Stimulated activated CD8-positive, alpha-beta memory T cell treated with anti-CD3 and anti-CD28 coated beads, Interleukin-4, amount 100 ng/mL, for 24 hours (primary cell): ENCODE measurements around the gene PHF11.

ENCODE experiments used
- DNase-seq: peaks from one replicate; pipeline ENCODE4 v3.0.0-alpha.2; 2020; ENCODE audit warnings: low read depth

The PHF11 gene

DNA sequence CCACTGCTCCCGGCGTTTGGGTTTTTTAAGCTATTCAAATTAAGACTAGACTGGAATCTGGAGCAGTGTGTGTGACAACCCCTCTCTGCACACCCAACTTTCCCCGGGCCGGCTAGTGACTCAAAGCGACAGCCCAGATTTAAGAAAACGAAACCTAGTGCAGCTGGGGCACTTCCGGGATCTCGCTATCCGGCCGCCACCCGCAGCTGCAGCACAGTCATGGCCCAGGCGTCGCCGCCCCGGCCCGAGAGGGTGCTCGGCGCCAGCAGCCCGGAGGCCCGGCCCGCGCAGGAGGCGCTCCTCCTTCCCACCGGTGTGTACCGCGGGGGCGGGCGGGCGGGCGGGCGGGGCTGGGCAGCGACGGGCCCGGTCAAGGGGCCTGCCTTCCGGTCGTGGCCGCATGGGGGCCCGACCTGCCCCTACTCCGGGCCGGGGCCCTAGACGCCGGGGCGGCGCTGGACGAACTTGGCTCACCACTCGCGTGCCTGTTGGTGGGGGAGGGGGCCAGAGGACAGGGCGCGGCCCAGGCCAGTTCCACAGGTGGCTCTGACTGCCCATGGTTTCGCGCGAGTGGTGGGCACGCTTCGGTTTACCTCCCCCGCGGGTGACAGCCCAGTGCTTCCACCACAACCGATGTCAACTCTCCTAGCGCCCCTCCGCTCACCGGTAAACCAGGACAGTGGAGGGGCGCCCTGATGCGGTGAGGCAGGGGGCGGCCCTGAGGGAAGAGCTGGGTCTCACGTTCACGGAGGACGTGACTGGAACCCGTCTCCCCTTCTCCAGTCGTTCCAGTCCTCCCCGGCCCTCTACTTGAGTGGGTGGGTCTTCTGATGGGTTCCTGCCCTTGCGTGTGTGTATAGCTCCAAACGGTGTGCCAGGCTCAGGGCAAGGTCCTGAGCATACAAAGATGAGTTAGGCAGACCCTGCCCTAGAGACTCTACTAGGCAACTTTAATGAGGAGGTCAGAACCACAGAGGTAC, at the start of gene PHF11:
Gene PHF11 (plus strand): TSS at position 171 of the 980 bp plus-strand sequence. CDS start 49 bp downstream, at position 220.
- DNase-seq: peak; percentile 78

DNA sequence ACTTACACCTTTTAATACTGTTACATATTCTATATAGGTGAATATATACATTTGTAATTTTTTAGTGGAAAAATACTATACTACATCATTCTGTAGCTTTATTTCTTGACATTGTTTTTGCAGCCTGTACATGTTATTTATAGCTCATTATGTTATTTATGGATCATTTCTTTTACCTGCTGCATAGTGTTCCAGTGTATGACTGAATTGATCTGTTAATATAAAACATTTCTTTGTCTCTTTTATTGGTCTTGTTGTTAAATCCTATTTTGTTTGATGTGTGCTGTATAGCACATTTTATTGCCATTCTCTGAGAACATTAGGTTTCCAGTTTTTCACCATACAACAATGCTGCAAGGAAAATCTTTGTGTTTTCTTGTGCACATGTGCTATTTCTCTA, 49.3 kb upstream of the PHF11 start:
- no peak for DNase-seq

- DNase-seq: no peak
These were observed 47.0 kb upstream of the PHF11 start for GRCh38 chr13:49448753-49449152.

DNA sequence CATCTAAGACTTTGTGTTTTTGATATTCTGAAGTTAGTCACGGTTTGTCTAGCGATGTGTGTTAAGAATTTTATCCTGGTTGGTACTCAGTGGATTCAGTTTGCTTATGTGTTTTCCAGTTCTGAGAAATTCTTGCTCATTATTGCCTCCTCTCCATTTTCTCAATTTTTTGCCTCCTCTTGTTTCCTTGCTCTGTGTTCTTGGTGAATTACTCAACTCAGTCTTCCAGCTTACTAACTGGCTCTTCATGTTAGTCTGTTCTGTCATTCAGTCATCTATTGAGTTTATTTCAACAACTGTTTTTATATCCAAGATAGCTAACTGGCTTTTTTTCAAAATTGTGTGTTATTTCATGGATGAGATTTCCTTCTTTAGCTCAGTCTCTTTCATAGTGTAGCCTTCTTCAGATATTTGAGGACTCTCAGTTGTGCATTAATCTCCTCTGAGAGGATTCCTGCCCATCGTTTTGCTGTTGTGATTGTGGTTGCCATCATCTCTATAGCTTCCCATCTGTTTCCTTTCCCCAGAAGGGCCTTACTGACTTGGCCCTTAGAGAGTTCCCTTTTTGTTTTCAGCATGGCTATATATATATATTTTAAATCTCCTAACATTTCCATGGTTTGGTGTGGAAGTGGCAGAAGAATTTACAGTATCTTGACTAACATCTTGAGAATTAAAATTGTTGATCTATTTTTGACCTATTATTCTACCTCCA, 45.5 kb upstream of the PHF11 start:
- no peak for DNase-seq

- DNase-seq: no peak
These were observed 42.9 kb upstream of the PHF11 start for GRCh38 chr13:49452725-49453457.

DNA sequence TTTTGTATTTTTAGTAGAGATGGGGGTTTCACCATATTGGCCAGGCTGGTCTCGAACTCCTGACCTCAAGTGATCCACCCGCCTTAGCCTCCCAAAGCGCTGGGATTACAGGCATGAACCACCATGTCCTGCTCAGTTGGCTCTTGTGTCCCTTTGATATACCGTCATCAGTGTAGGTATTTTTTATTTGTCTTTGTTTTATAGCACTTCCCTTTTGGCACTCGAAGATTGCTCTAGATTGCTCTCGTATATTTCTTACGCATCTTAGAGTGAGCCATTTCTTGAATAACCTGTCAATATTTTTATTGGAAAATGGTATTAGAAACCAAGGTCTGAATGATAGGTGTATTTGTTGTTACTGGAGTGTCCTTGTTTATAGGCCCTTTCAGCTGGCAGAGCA, 42.3 kb upstream of the PHF11 start:
- DNase-seq: no peak

- no peak for DNase-seq
These were observed 41.3 kb upstream of the PHF11 start for GRCh38 chr13:49454388-49455006.

DNA sequence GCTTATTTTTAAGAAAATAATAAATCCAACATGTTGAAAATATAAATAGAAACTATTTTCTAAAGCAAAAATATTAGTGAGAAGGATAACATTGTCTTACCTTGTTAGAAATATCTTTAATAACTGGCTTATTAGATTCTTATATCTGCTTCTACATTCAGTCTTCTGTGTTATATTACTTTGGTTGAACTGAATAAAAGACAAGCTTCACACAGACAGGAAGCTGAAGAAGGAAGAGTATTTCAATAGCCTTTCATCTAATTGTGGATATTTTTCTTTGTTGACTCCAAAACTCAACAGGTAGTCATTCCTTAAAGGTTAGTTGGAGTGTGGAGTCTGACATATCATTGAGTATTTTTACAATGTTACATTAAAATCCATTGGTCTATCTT, 40.8 kb upstream of the PHF11 start:
- no peak for DNase-seq

DNA sequence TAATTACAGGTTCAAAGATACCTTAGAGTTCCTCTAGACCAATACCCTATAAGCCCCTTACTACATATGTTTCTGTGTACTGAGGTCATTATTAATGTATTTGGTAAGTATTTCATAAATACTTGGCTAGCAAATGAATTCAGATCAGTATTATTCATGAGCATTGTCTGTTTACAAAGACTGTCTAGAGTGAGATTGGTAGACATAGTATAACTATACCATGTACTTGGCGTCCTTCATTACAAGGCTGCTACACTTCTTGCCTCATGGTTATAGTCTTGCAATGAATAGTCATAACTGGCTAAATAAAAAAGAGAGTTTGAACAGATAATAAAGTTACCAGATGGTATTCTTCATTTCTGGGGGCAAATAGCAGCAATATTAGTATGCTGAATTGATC, 39.6 kb upstream of the PHF11 start:
- DNase-seq: no peak

- no peak for DNase-seq
These were observed 38.5 kb upstream of the PHF11 start for GRCh38 chr13:49457221-49457620.

- DNase-seq: no peak
These were observed 36.2 kb upstream of the PHF11 start for GRCh38 chr13:49459580-49459979.

DNA sequence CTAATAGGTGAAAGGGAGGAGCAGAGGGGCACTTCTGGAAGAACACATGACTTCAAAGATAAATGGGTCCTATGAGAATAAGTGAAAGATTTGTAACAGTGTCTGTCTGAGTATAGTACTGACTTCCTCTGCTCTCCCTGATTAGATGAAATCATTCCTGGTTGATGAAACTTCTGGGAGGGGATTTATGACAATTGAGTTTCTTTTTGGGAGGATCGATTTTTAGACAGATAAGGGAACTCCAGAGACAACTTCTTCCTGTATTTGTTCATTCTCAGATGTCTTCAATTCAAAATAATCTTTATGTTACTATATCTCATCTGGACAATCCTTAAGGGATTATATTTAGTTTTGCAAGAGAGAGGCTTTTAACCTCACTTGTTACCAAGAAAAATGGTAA, 31.7 kb upstream of the PHF11 start:
- no peak for DNase-seq

DNA sequence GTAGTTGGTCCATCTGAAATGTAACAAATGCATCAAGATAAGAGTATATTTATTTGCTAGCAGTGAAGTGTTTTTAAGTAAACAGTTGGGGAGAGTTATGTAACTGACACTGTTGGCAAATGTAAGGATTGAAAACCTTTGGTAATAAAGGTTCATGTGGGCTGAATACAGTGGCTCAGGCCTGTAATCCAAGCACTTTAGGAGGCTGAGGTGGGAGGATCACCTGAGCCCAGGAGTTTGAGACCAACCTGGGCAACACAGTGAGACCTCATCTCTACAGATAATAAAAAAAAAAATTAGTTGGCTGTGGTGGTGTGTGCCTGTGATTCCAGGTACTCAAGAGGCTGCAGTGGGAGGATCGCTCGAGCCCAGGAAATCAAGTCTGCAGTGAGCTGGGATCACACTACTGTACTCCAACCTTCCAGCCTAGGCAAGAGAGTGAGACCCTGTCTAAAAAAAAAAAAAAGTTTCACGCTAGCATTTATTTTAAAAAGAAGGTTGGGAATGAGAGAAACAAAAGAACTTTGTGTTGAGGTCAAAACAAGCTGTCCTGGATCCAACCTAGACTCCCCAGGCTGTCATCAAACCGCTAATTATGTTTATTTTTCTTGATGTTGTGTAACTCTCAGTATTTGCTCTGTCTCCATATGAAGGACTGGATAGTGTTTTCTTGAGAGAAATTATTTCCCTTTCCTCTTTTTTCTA, 31.0 kb upstream of the PHF11 start:
- no peak for DNase-seq

DNA sequence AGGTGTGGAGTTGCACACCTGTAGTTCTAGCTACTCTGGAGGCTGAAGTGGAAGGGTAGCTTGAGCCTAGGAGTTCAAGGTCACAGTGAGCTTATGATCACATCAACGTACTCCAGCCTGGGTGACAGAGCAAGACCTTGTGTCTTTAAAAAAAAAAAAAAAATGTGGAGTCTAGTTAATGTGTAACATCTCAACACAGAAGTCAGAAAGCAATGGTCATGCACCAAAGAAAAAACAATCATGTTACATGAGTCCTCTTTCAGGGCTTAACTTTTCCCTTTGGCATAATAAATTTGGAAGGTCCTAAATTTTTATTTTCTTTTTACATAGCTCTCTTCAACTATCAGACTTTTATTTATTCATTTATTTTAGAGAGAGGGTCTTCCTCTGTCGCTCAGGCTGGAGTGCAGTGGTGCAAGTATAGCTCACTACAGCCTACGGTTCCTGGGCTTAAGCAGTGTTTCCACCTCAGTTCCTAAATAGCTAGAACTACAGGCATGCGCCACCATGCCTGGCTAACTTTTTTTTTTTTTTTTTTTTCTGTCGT, 29.4 kb upstream of the PHF11 start:
- no peak for DNase-seq

DNA sequence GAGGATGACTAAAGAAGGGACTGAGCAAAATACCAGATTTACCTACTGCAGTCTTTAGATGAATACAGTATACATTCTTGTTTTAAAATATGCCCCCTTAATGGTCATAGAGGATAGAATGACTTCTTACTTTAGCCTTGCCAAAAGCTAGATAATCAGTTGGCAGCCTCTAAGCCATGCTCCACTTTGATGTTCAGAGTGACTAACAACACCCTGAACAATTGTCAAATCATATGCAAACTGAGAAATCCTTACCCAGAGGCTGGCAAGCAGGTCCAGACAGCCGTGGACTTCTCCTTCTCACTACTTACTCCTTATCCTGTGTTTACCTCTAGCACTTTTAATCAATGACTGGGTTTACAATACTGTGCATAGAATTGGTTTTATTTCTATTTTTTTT, 23.6 kb upstream of the PHF11 start:
- no peak for DNase-seq

- DNase-seq: no peak
These were observed 19.2 kb upstream of the PHF11 start for GRCh38 chr13:49476529-49476928.

DNA sequence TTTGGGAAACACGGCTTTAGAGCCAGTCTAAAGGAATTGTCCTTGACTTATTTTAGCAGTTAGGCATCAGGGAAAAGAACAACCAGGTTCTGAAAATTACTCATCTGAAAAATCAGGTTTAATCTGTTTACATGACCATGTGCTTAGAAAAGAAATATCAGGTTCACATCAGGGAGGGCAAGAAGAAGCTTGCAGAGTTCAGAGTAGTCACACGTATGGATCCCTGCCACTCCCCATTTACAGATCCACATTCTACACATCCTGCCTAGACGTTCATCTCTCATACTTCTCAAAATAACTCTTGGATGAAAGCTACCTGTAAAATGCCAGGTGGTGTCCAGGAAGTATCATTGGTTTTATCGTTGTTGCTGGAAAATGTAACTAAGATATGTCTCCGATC, 14.0 kb upstream of the PHF11 start:
- no peak for DNase-seq

- no peak for DNase-seq
These were observed 7.2 kb upstream of the PHF11 start for GRCh38 chr13:49488563-49488962.

DNA sequence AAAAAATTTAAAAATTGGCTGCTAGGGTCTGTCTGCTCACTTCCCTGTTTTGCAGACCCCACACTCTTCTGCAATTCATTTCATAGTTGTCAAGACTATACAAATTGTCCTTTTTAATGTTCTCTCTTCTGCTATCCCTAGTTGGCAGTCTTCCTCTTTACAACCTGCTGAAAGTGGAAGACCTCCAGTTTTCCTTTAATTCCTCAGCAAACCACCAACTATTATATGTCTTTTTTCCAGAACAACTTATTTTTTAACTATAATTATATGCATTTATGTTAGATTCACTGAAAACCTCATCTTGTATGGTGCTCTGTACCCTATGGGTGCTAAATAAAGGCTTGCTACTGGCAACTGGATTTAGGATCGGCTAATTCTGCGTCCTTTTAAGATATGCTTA, 1.1 kb upstream of the PHF11 start:
- DNase-seq: no peak

GRCh38 chr13:49496837-49497236, 1.1 kb downstream of the PHF11 start:
- DNase-seq: peak; percentile 13

DNA sequence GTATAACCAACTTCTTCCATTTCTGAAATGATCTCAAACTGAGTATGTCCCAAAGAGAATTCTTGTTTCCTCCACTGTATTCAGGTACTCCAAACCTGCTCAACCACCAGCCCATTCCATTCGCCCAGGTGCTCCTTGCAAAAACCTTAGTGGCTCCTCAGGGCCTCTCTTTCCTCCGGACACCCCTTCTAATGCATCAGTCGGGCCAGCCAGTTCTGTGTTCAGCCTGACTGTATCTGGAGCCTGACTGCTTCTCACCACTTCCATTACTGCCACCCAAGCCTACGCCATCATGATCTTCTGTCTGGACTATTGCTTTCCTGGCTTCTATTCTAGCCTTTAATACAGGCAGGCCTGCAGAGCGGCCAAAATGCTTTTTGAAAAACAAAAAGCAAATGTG, 1.5 kb downstream of the PHF11 start:
- DNase-seq: no peak
